ENCODE measurements around the gene CLCN3.

GRCh38 chr4:169663831-169664230 is 43.5 kb downstream of the CLCN3 start:
- TF ChIP-seq TCF12 (IDR thresholded peaks at IDR 0.05; ENCODE audit: low read depth, low read length) = no peak
- no peak for TF ChIP-seq FOXM1 (IDR thresholded peaks at IDR 0.05; ENCODE audit: low read depth, low read length)
- TF ChIP-seq MYC (IDR thresholded peaks at IDR 0.05; ENCODE audit: insufficient read depth, insufficient read length, insufficient replicate concordance, low read length, severe bottlenecking) = no peak
- TF ChIP-seq E2F8 (IDR thresholded peaks at IDR 0.05; ENCODE audit: low read depth, partially characterized antibody) = no peak
- TF ChIP-seq CTCF (IDR thresholded peaks at IDR 0.05 in 2 of 3, conservative IDR thresholded peaks at IDR 0.05 in 1 of 3; ENCODE audit: control insufficient read depth in 2 of 3, extremely low read depth in 1 of 3, insufficient read depth in 1 of 3, low read depth in 3 of 3, low read length in 3 of 3) = no peak
- TF ChIP-seq CBX5 (IDR thresholded peaks at IDR 0.05; ENCODE audit: low read depth) = no peak
- TF ChIP-seq SMARCA5 (IDR thresholded peaks at IDR 0.05) = no peak
- TF ChIP-seq SP1 (IDR thresholded peaks at IDR 0.05; ENCODE audit: low read depth, low read length) = no peak
- TF ChIP-seq POLR2AphosphoS5 (IDR thresholded peaks at IDR 0.05; ENCODE audit: low read length) = no peak
- no peak for TF ChIP-seq EZH2 (IDR thresholded peaks at IDR 0.05; ENCODE audit: borderline replicate concordance, control insufficient read depth, low read depth, low read length)
